ENCODE measurements around the gene TSR3. TPM values are rescaled to one million over a fixed set of nuclear protein-coding genes. Genes with fewer than 3 reads are reported as not detected.

Gene TSR3
- total RNA-seq, 1 experiment from 2014 or later = 117 TPM

- no peak overlapping the region for H3K27ac ChIP-seq (ENCODE audit: low read length)
- H3K9ac ChIP-seq (ENCODE audit: low read length) = no peak overlapping the region
- no peak for ATAC-seq
- intact Hi-C loops (cut with micrococcal nuclease) = no loop called here
- no peak overlapping the region for H3K4me3 ChIP-seq (ENCODE audit: low read length)
- ChIA-PET CTCF (no interaction called here), POLR2A (ENCODE audit: unreplicated experiment) (no interaction called here)
- H3K4me2 ChIP-seq (ENCODE audit: low read length) = no peak overlapping the region
- H3F3A ChIP-seq (ENCODE audit: low read length, unreplicated experiment) = no peaks in the 10 kb centered on the region
- BruUV-seq (replicated peaks) = no TSS peak
- H3K36me3 ChIP-seq (ENCODE audit: low read depth, low read length) = no peaks in the 10 kb centered on the region
- no peak overlapping the region for H2AFZ ChIP-seq (ENCODE audit: low read length)
- DNase-seq = no peak
- TF ChIP-seq CTCF (conservative IDR thresholded peaks at IDR 0.05; ENCODE audit: low read depth, low read length) = no peak
- no peak for TF ChIP-seq EZH2phosphoT487 (IDR thresholded peaks at IDR 0.05; ENCODE audit: borderline replicate concordance, low read length)
- no peak for TF ChIP-seq EZH2 (IDR thresholded peaks at IDR 0.05; ENCODE audit: low read length, unreplicated experiment)
- no peaks in the 10 kb centered on the region for H4K20me1 ChIP-seq (ENCODE audit: low read length)
- no peaks in the 10 kb centered on the region for H3K79me2 ChIP-seq (ENCODE audit: low read length)
- H3K9me3 ChIP-seq (ENCODE audit: low read length) = no peaks in the 10 kb centered on the region
- H3K27me3 ChIP-seq (ENCODE audit: low read length) = no peaks in the 10 kb centered on the region
- H3K4me1 ChIP-seq (ENCODE audit: insufficient read depth, low read length) = no peaks in the 10 kb centered on the region; the same call in 1 of the 2 replicates
- no peaks in the 10 kb centered on the region for H3K9me2 ChIP-seq (replicated peaks; ENCODE audit: low read length)
These were observed 10.8 kb downstream of the TSR3 start for GRCh38 chr16:1340730-1341494.

DNA sequence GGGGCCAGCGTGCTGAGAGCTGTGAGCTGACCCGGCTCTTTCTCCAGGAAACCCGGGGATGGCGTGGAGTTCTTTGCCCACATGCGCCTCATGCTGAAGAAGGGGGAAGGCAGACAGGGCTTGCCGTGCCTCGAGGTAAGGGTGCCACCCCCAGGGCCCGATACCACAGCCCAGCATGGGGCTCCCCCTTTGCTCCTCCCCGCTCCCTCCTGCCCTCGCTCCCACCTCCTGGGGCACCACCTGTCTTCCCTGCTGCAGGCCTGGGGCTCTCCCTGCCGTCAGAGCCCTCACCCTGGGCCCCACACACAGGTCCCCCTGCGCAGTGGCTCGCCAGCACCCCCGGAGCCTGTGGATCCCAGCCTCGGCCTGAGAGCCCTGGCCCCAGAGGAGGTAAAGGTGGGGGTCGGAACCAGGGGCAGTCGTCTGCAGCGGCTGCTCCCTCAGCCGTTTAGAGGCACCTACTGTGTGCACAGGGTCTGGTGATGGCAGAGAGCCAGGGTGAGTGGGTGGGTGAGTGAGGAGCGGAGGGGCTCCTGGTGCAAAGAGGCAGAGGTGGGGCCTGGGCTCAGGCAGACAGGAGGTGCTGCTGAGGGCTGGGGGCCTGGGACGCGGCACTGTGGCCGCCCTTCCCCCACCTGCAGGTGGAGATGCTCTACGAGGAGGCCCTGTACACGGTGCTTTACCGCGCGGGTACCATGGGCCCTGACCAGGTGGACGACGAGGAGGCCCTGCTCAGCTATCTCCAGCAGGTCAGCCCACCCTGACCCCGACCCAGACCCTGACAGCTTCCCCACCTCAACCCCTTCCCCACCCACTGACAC, 12.6 kb downstream of the TSR3 start:
- H3K27me3 ChIP-seq (ENCODE audit: low read length) = no peaks in the 10 kb centered on the region
- H3K36me3 ChIP-seq (ENCODE audit: low read depth, low read length) = no peaks in the 10 kb centered on the region
- ChIA-PET CTCF (interaction anchor here (0.5 kb wide), 1 partner anchor 514 kb away, joined by 3 read pairs; no protein-coding TSS in a partner anchor), POLR2A (ENCODE audit: unreplicated experiment) (no interaction called here)
- no peak for DNase-seq
- intact Hi-C loops (cut with micrococcal nuclease) = no loop called here
- no peak for TF ChIP-seq CTCF (conservative IDR thresholded peaks at IDR 0.05; ENCODE audit: low read depth, low read length)
- TF ChIP-seq EZH2phosphoT487 (IDR thresholded peaks at IDR 0.05; ENCODE audit: borderline replicate concordance, low read length) = no peak
- no peak for TF ChIP-seq EZH2 (IDR thresholded peaks at IDR 0.05; ENCODE audit: low read length, unreplicated experiment)
- H3F3A ChIP-seq (ENCODE audit: low read length, unreplicated experiment) = no peaks in the 10 kb centered on the region
- H2AFZ ChIP-seq (ENCODE audit: low read length) = no peak overlapping the region
- H3K4me3 ChIP-seq (ENCODE audit: low read length) = no peak overlapping the region
- no peaks in the 10 kb centered on the region for H3K79me2 ChIP-seq (ENCODE audit: low read length)
- H3K4me2 ChIP-seq (ENCODE audit: low read length) = no peak overlapping the region
- no peak for ATAC-seq
- H4K20me1 ChIP-seq (ENCODE audit: low read length) = no peaks in the 10 kb centered on the region
- no peak overlapping the region for H3K9ac ChIP-seq (ENCODE audit: low read length)
- H3K9me2 ChIP-seq (replicated peaks; ENCODE audit: low read length) = no peaks in the 10 kb centered on the region
- no peaks in the 10 kb centered on the region for H3K4me1 ChIP-seq (ENCODE audit: insufficient read depth, low read length)
- BruUV-seq (replicated peaks) = no TSS peak
- no peaks in the 10 kb centered on the region for H3K9me3 ChIP-seq (ENCODE audit: low read length)
- no peak overlapping the region for H3K27ac ChIP-seq (ENCODE audit: low read length)
